Measurements from ENCODE around the gene ZMYND15.
"Not testable (repeated sequence)": the region's sequence is repeated elsewhere in the genome, so short reads cannot be mapped to it uniquely, and the experiment has no call there.

The ZMYND15 gene, protein sequence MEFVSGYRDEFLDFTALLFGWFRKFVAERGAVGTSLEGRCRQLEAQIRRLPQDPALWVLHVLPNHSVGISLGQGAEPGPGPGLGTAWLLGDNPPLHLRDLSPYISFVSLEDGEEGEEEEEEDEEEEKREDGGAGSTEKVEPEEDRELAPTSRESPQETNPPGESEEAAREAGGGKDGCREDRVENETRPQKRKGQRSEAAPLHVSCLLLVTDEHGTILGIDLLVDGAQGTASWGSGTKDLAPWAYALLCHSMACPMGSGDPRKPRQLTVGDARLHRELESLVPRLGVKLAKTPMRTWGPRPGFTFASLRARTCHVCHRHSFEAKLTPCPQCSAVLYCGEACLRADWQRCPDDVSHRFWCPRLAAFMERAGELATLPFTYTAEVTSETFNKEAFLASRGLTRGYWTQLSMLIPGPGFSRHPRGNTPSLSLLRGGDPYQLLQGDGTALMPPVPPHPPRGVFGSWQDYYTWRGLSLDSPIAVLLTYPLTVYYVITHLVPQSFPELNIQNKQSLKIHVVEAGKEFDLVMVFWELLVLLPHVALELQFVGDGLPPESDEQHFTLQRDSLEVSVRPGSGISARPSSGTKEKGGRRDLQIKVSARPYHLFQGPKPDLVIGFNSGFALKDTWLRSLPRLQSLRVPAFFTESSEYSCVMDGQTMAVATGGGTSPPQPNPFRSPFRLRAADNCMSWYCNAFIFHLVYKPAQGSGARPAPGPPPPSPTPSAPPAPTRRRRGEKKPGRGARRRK

DNA sequence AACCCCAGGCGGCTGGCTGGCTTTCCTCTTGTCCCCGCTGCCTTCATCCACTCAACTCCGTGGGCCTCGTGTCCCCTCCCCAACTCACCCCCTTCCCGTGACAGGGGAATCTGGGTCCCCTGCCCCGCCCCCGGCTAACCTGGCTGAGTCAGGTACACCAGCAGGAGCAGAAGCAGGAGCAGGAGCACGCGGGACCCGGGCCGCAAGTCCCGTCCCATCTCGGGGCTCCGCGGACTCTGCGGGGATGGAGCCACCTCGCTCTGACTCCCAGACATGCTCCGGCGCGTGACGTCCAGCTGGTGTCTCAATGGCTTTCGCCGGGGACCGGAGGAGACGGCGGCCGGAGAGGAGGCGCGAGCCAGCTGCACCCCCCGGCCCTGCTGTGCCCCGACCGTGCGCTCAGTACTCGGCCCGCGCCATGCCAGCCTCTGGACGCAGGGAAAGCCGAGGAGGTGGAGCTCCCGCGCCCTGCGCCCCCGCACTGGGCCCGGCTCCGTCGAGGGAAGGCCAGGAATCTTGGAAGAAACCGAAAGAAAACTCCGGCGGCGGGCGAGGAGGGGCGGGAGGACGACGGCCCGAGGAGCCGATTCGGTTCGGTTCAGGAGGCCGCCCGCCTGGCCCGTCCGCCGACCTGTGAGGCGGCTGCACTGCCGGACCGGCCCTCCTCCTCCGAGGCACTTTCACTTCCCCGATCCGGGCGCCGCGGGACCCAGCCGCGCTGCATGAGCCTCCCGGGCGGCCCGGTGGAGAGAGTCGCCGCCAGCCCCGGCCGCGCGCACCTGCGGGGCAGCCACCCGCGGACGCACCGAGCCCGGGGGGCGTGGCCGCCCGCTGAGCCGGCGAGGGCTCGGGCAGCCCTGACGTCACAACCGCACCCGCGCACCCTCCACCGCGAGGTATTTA lies at the start of gene ZMYND15, which contains the start of gene CXCL16:
TSS of gene ZMYND15 (plus strand) at position 712 of the 903 bp plus-strand sequence. CDS start 716 bp downstream, outside the sequence.
TSS of gene CXCL16 (minus strand) at position 807 of the 903 bp plus-strand sequence. CDS start at position 218, 589 bp downstream.
- DNase-seq, result no peak

DNA sequence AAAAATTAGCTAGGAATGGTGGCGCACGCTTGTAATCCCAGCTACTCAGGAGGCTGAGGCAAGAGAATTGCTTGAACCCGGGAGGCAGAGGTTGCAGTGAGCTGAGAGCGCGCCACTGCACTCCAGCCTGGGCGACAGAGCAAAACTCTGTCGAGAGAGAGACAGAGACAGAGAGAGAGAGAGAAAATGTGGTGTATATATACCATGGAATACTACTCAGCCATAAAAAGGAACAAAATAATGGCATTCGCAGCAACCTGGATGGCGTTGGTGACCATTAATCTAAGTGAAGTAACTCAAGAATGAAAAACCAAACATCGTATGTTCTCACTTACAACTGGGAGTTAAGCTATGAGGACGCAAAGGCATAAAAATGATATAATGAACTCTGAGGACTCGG lies 49.8 kb upstream of the ZMYND15 start:
- DNase-seq, result not testable (repeated sequence)

DNA sequence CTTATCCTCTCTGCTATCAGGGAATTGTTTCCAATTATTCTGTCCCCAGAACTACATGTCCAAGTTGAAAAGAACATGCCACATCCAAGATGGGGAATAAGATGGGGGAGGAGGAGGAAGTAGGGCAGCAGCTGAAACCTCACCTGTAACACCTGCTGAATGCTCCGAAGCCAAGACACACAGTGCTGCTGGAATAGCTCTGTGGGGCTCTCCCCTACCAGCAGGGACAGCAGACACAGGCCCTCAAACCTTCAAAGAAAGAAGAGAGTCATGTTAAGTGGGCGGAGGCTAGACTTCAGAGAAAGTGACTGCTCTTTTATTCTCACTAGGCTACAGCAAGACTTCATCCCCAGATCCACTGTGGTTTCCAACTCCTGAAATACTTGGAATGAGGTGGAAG lies 48.9 kb upstream of the ZMYND15 start:
- DNase-seq, result no peak

DNA sequence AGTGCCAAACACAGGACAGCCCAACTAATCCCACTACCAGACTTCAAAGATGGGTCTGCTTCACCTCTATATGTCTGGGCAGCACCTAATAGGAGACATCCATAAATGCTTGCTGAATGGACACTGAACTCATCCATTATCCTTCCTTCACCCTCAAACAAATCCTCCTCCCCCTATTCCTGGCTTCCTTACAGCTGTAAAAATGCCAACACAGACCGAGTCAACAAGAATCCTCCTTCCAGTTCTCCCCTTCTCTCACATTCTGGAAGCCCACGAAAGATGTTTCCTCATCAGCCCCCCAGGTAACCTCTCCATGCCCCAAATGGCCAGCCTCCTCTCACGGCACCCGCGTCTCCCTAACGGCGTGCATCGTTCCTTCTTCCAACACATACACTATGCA lies 47.9 kb upstream of the ZMYND15 start:
- no peak for DNase-seq

DNA sequence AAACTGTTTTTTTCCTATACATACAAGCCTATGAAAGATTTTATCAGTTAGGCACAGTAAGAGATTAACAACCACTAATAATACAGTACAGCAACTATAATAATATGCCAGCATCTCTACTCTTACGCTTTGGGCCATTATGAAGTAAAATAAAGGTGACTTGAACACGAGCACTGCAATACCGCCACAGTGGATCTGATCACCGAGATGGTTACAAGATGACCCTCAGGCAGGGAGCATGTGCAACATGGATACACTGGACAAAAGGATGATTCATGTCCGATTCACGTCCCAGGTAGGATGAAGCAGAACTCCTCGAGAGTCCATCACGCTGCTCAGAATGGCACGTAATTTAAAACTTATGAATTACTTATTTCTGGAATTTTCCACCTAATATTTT lies 46.2 kb upstream of the ZMYND15 start:
- DNase-seq, result no peak

DNA sequence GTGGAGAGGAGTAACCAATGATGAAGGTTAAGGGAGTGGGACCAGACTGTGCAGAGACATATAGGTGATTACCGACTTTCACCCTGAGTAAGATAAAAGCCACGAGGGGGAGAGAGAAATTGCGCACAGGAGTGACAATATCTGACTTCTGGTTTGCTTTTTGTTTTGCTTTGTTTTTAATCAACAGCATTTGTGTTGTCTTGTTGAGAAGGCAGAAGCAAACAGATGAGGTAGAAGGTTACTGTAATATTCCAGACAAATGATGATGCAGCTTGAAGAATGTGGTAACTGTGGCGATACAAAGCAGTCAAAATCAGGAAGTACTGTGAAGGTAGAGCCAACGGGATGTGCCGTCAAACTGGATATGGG lies 43.2 kb upstream of the ZMYND15 start:
- DNase-seq, result no peak

DNA sequence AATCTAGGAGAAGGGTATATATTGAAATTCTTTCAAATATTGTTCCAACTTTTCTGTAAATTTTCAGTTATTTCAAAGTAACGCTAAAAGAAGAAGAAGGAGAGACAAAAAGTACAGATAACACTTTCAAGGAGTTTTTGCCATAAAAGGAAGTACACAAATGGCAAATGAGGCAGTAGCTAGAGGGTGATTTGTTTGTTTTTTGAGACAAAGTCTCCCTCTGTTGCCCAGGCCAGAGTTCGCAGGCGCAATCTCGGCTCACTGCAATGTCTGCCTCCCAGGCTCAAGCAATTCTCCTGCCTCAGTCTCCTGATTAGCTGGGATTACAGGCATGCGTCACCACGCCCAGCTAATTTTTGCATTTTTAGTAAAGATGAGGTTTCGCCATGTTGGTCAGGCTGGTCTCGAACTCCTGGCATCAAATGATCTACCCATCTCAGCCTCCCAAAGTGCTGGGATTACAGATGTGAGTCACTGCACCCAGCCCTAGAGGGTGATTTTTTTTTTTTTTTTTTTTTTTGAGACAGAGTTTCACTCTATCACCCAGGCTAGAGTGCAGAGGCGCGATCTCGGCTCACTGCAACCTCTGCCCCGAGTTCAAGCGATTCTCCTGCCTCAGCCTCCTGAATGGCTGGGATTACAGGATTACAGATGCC lies 40.1 kb upstream of the ZMYND15 start:
- not testable (repeated sequence) for DNase-seq

DNA sequence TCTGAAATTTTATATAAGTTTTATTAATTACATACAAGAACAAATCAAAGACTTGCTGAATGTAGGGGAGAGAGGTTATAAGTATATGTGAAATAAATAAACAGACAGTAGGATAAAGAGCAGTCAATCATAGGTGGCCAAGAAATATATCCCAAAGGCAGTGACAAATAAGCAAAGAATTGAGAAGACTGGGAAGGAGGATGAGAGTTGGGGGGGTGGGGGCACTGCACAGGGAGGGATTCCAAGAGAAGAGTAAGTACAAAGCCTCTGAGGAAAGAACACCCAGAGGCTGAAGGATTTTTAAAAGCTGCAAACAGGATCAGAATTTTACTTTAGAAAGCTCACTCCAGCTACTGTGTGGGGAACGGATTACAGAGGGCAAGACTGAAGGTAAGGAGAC lies 38.5 kb upstream of the ZMYND15 start:
- no peak for DNase-seq

DNA sequence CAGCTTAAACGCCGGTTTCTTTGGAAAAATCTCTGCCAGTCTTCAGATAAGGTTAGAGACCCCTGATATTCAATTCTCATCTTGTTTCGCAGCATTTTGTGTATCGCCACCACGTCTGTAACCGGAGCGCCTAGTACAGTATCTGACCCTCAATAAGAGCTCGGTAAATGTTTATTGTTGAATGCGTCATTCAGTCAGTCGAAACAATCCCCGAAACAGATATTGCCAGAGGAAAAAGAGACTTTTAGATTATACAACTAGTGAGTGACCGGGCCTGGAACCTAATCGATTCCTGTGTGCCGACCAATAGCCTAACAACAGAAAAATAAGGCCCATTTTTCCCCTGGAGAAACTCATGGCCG lies 36.3 kb upstream of the ZMYND15 start:
- DNase-seq, result no peak

DNA sequence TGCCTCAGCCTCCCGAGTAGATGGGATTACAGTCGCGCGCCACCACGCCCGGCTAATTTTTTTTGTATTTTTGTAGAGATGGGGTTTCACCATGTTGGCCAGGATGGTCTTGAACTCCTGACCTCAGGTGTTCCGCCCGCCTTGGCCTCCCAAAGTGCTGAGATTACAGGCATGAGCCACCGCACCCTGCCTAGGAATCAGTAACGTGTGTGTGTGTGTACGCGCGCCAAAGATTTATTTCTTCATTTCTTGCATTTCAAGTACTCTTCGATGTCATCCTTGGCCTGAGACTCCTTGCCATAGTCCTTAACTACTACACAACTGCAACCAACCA lies 35.1 kb upstream of the ZMYND15 start:
- not testable (repeated sequence) for DNase-seq

DNA sequence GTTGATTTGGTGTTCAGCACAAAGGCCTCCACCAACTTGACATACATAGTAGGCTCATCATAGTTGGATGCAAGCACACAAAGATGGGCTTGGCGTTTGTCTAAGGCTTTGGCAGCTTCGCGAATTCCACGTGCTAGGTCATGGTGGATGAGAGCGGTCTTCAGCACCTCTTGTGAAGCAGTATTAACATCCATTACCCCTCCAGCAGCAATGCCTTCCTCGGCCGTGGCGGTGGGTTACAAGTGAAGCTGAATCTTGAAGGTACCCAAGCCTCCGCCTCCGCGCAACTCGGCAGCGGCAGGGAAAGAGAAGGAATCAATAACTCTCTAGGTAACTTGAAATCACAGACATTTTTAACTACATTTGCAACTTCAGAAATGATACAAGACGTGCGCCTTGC lies 34.6 kb upstream of the ZMYND15 start:
- DNase-seq, result no peak

DNA sequence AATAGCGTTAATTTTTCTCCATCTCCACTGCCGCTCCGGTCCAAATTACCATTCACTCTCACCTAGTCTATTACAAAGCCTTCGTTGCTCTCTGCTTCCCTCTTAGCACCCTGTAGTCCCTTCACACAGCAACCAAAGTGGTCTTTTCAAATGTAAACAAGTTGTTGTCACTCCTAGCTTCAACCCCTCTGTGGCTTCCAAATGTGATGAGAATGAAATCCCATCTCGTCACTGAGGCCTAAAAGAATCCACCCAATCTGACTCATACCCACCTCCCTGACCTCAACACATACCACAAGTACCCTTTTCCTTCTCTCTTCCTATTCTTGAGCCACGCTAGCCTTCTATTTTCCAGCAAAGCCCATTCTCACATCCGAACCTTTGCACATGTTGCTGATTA lies 33.5 kb upstream of the ZMYND15 start:
- no peak for DNase-seq

DNA sequence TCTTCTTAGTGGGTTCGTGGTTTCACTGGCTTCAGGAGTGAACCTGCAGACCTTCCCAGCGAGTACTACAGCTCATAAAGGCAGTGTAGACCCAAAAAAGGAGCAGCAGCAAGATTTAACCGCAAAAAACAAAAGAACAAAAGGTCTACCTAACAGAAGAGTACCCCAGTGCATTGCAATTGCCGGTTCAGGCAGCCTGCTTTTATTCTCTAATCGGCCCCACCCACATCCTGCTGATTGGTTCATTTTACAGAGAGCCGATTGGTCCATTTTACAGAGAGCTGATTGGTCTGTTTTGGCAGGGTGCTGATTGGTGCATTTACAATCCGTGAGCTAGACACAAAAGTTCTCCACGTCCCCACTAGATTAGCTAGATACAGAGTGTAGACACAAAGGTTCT lies 31.2 kb upstream of the ZMYND15 start:
- DNase-seq, result no peak

DNA sequence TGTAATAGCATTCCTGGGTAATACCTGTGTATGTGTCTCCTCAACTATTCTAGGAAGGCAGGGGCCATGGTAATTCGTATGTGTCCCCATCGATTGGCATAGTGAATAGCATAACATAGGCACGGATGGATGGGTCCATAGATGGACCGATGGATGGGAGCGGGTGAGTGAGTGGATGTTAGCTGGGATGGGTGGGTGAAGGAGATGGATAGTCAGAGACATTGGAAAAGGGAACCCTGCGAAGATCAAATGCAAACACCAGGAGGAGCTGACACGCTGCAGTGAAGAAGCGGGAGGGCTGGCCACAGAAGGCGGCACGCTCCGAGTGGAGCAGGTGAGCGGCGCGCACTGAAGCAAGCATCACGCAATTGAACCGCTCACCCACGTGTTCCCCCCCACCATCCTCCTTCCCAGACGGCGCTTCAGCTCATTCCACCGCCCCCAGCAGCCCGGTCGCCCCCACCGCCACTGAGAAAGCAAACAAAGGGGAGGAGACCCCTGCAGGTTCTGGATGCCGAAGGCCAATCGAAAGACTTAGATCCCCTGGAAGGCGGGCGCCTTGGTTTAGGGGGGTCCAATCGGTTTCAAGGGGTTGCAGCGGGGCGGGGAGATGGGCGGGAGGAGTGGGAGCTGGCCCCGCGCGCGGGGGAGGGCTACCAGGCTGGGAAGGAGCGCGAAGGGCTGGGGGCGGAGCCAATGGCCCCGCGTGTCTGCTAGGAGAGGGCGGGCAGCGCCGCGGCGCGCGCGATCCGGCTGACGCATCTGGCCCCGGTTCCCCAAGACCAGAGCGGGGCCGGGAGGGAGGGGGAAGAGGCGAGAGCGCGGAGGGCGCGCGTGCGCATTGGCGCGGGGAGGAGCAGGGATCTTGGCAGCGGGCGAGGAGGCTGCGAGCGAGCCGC lies 29.6 kb upstream of the ZMYND15 start, which contains the start of gene ARRB2:
TSS of gene ARRB2 (plus strand) at position 839 of the 899 bp plus-strand sequence. CDS start 90 bp downstream, outside the sequence.
- peak; percentile 99 for DNase-seq

DNA sequence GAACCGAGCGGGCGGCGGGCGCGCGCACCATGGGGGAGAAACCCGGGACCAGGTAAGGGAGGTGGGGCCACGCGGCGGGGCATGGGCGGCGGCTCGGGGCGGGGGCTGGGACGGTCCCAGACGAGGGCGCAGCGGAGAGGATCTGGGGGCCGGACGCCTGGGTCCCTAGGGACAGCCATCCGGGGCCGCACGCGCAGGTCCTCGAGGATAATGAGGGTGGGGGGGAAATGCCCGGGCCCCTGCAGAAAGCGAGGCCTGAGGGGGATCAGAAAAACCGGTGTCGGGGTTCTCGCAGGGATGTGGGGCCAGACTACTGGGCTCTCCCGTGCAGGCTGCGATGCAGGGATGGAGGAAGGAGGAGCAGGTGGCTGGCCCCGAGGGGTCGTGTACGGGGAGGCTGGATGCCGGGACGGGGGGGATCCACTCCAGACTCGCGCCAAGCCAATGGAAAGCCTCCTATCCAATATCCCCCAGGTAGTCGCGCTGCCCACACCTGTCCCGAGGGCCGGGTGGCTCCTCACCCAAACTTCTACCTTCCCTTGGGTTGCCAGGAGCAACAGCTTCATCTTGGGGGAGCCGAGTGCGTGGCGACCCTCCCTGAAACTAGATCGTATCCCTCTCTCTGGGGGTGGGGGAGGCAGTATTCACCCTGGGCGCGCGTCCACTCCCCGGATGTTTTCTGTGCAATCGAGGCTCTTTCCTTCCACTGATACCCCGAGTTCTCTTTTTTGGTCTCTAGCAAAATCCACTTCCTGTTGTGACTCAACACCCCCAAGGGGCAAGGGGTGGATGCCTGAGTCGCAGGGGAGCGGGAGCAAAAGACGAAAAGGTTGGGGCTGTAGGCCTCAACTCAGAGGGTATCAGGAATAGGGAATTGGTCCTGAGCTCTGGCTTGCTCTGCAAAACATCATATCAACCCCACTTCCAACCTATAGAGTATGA lies 28.7 kb upstream of the ZMYND15 start:
- DNase-seq, result no peak

DNA sequence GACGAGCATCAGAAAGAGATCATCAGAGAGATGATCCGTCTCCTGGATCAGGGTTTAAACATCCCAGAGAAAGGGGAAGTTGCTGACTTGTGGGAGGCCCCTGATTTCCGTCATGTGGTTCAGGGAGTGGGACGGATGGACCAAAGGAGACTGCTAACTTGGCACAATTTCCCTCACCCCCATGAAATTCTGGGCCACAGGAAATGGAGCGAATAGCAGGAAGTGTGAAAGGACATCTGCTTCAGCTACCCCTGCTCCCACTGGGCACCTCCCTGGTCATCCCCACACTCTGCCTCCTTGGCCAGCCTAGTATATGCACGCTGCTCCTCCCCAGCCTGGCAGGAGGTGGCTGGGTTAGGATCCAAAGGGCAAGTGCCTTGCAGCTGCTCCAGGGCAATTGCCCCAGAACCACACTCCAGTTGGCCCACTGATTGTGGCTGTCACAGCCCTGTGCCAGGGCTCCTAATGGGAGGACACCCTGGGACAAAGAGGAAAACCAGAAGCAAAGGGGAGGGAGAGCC lies 27.9 kb upstream of the ZMYND15 start:
- DNase-seq, result no peak

DNA sequence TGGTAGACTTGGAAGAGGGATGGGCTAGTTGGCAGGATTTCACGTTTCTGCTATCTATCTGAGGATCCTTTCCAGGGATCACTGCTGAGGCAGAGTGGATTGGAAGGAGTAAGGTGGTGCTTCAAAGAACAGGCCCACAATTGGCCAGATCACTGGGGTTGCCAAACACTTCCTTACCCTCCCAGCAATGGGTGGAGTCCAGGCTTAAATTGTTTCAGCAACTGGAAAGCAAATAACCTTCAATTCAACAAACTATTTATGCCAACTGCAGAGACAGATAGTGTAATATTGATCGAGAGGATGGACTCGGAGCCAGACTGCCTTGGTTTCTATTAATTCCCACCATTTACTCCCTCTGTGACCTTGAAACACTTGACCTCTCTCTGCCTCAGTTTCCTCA lies 27.1 kb upstream of the ZMYND15 start:
- DNase-seq, result no peak

DNA sequence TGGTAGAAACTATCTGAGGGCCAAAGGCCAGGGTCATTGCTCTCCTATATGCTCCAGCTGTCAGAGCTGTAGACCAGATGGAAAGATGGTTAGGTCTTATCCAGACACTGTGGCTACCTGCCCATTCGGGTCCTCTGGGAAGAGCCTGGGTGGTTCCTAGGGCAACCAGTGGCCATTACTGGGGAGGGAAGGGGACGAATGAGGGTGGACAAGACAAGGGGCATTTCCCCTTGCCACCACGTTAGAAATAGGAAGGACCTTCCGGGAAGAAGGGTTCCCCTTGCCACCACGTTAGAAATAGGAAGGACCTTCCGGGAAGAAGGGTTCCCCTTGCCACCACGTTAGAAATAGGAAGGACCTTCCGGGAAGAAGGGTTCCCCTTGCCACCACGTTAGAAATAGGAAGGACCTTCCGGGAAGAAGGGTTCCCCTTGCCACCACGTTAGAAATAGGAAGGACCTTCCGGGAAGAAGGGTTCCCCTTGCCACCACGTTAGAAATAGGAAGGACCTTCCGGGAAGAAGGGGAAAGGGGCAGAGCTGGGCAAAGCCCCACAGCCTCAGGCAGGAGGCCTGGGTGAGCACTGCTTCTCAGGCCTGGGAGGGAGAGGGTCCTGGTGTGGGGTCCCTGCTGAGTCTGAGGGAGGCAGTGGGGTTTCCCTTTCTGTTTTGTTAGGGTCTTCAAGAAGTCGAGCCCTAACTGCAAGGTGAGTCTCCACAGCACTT lies 25.1 kb upstream of the ZMYND15 start:
- DNase-seq, result not testable (repeated sequence)

DNA sequence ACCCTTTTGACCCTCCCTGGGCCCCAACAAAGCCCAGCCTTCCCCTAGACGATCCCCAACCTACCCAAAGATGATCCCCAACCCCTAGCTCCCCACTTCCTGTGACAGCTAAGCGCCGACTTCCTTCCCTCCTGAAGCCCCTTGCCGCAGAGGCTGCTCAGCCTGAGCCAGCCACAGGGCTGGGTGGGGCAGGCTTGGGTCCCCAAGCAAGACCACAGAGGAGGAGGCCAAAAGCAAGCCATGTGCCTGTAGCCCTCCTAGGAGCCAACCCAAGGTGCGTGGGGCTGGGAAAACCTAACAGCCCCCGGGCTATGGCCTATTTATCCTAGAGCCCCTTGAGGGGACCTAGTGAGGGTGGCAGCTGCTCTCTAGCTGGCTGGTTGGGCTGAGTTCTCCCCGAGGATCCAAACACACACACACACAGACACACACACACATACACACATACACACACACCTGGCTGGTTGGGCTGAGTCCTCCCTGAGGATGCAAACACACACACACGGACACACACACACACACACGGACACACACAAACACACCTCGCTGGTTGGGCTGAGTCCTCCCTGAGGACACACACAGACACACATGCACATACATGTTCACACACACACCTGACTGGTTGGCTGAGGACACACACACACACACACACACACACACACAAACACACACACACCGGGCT lies 24.4 kb upstream of the ZMYND15 start:
- no peak for DNase-seq

Data from NCI-H2171 (cell line).